ENCODE results near the gene HEXIM1.

Gene HEXIM1

DNA sequence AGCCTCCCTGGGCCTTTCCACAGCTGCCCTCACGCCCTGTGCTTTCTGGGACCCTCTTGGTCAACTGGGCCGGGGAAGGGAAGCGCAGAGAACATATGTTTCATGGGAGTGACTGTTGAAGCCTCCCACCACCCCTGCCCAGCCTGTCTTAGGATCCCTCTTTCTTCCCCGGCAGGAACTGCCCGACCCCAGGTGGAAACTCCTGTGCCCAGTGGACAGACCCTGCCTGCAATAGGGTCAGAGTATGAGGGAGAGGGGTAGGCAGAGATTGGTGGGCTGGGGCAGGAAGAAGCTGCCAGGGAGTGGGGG, 23.9 kb downstream of the HEXIM1 start:
- no peak for DNase-seq (ENCODE audit: low spot score)

DNA sequence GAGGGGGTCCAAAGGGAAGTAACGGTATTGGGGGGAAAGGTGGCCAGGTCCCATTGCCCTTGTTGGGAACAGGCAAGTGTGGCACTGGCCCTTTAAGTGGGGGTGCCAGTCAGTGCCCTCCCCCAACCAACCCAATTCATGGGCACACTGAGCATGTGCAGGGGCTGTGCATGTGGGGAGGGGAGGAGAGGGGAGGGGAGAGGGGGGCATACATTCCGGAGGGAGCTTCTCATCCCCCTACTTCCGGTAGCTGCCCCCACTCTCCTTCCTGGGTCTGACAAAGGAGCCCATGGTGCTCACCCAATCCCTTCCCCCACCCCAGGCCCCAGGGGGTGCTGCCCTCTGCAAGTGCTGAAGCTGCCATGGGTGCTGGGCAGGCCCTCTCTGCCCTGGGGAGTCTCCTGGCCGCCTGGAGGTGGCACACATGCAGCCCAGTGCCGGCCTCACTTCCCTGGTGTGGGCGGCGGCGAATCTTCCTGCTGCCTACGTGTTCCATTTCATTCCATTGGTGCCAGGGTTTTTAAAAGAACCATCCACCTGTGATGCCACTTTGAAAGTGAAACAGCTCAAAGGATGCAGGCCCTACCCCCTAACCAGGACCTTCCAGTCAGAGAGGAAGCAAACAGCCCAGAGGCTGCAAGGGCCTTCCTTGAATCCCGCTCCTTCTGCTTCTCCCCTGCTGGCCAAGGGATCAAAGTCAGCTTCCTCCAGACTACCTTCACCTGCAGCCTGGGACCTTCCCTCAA, 24.4 kb downstream of the HEXIM1 start:
- peak; percentile 80 for DNase-seq (ENCODE audit: low spot score)

DNA sequence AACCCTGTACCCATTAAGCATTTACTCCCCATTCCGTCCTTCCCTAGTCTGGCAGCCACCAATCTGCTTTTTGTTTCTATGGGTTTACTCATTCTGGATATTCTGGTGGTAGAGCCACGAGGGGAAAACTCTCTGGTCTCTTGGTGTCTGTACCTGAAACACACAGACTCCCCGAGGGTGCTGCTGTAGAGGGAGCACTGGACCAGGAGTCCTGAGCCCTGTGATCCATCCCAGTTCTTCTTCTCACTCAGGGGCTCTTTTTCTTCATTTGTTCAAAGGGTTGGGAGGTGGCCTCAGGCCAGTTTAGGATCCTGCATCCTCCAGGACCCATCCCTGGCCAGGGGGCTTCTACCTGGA, 27.5 kb downstream of the HEXIM1 start:
- no peak for DNase-seq (ENCODE audit: low spot score)

DNA sequence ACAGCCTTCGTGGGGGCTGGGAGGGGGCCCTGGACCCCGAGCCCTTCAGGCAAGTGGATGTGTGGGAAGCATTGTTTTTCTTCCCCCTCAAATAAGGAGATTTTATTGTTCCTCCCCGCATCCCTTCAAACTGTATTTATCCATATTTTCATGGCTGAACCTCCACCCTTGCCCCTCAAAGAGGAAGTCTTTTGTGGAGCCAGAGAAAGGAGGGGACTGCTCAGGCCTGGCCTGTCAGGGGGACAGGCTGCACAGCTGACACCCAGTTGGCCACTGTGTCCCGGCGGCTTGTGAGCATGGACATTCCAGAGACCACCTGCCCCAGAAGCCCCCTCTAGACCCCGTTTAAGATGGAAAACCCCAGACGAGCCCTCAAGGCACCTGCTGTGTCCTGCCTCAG, 29.3 kb downstream of the HEXIM1 start:
- no peak for DNase-seq (ENCODE audit: low spot score)

DNA sequence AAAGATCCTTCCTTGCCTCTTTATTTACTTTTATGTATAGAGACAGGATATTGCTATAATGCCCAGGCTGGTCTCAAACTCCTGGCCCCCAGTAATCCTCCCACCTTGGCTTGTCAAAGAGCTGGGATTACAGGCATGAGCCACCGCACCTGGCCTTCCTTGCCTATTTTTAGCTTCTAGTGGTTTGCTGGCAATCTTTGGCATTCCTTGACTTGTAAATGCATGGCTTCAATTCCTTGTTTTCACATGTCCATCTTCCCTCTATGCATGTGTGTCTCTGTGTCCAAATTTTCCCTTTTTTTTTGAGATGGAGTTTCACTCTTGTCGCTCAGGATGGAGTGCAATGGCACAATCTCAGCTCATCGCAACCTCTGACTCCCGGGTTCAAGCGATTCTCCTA, 35.9 kb downstream of the HEXIM1 start:
- DNase-seq (ENCODE audit: low spot score) = no peak

DNA sequence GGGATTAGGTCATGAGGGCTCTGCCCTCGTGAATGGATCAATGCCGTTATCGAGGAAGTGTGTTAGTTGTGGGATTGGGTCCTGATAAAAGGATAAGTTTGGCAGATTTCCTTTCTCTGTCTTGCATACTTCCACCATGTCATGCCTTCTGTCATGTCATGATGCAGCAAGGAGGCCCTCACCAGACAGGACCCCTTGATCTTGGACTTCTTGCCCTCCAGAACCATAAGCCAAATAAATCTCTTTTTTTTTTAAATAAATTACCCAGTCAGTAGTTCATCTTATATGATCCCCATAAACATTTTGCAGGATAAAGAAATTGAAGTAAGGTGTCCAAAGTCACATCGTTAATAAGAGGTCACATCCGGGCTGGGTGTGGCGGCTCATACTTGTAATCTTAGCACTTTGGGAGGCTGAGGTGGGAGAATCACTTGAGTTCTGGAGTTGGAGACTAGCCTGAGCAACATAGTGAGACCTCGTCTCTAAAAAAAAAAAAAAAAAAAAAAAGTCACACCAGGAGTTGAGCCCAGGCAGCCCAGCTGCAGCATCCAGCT, 38.6 kb downstream of the HEXIM1 start:
- DNase-seq (ENCODE audit: low spot score) = no peak

DNA sequence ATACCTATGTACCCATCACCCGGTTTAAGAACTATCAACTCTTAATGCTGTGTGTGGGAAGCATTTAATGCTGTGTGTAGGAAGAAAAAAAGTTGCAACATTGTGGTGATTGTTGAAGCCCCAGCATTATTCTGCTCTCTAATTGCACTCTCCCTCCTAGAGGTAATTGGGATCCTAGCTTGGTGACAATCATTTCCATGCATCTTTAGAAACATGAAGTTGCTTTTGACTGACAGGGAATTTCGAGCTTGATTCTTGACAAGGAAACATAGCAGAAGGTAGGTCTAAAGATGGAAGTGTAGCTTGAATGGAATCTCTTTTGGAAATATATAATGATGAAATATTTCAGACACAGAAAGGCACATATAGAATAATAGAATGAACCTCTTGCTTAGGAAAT, 40.7 kb downstream of the HEXIM1 start:
- no peak for DNase-seq (ENCODE audit: low spot score)

DNA sequence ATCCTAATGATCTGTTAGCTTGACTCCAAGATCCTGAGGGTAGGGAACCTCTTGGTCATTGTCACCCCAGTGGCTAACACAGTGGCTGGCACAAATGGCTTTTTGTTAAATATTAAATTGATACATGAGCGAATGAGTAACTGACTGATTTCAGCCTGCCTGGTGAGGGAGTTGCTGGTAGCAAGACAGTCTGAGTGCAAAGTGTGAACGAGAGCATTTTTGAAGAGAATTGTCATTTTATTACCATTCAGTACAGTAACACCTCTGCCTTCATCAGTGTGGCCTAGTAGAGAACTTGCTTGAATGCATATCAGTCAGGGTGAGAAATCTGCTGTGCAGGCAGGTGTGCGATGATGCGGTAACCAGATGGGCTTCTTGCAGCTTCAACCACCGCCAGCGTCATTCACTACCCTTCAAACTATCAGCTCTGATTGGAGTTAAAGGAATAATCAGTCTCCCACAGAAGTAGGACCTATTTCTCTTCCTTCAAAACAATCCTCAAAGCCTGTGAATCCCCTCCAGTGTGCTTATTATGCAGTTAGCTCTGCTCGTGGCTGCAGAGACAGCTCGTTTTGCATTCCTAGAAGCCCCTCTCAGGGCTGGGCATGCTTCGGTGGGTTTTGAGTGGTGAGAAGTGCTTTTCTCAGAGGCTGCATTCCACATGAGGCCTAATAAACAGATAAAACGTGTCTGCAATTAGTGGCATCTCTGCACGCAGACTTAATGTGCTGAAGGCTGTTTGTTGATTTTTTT, 42.4 kb downstream of the HEXIM1 start:
- no peak for DNase-seq (ENCODE audit: low spot score)

DNA sequence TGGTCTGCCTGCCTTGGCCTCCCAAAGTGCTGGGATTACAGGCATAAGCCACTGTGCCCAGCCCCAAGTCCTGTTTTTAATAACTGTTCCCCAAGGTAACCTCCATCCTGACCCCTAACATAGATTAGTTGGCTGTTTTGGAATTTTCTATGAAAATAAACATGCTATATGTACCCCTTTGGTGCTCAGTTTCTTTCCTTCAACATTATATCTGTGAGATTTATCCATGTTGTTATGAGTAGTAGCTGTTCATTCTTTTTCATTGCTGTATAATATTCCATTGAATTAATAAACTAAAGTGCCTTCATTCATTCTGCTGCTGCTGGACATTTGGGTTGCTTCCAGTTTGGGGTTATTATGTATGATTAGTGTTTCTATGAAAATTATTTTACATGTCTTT, 47.1 kb downstream of the HEXIM1 start:
- no peak for DNase-seq (ENCODE audit: low spot score)

DNA sequence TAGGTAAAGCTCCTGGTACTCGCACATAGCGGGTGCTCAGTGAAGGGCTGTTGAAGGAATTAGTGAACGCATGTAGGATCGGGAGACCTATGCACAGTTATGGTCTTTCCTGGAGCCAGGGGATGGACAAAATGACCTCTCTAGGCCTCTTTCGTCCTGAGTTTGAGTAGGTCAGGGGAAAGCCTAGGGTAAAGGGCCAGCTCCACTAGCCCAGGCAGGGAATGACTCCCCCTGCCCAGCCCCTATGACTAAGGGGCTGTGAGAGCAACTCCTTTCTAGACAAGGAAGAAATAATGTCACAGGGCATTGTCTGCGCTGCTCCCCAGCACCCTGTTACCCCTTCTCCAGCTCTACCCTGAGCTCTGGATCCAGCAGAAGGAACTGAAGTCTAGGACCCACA, 48.8 kb downstream of the HEXIM1 start:
- DNase-seq (ENCODE audit: low spot score) = no peak

DNA sequence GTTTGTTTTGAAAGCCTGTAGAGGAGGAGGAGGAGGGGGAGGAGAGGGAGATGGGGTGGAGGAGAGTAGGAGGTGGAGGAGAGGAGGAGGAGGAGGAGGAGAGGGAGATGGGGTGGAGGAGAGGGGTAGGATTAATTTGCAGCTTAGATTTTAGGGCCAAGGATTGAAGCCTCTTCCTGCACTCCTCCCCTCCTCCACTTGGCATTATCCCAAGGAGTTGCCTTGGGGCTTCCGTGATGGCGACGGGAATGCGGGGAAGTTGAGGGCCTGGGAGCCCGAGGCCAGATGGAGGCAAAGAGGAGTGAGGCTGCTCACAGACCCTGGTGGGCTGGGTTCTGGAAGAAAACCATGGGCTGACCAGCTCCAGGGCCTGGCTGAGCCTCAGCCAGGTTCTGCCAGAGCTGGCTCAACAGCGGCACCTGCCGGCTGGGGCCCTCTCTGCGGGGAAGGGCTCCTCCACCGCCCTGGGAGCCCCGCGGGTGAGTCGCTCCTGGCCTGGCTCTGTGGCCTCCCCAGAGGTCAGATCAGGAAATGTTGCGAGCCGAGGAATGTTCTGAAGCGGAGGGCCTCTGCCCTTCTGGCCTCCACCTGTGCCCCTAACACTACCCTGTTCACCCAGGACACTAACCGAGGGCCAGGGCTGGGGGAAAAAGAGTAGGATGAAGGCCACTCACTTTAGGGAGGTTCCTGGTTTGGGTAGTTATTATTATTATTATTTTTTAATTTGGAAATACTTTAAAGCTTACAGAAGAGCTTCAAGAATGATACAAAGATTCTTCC, 49.5 kb downstream of the HEXIM1 start:
- DNase-seq (ENCODE audit: low spot score) = peak; percentile 100

DNA sequence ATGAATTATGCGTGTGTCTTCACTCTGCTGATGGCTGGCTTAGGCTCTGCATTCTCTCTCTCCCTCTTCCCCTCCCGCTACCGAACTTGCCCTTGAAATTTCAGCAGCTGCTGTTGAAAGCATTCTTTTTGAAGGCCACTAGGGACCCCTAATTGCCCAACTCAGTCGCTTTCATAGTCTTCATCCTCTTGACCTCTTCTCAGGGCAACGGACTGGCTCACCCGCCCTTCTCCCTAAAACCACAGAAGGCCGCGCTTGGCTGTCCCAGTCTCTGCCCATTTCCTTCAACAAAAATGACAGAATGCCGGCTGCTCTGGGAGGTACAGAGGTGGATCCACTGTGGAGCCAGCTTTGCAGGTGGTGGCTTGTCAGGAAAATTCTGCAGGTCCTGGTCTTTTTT, 52.4 kb downstream of the HEXIM1 start:
- no peak for DNase-seq (ENCODE audit: low spot score)

DNA sequence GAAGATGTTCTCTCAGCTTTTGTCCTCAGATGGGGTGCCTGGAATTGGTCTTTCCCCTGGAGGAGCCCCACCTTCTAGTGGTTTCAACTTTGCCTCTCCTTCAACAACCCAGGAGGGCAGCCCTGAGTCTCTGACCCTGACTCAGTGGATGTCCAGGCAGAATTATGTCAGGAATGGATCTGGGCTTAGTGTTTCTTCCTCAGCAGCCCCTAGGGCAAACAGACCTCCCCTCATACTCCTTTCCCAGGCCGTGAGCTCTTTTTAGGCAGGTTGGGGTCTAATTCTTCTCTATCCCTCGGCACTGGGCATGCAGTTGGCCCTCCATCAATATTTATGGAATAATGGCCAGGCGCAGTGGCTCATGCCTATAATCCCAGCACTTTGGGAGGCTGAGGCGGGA, 53.2 kb downstream of the HEXIM1 start:
- DNase-seq (ENCODE audit: low spot score) = no peak
